HEK293 (cell line): Measurements from ENCODE around the gene YDJC.

ENCODE experiments used
- CTCF ChIP-seq: fragments of 450-650 bp; formaldehyde crosslinking; IDR thresholded peaks from 2 replicates; pipeline ENCODE4 v1.5.1; 2016; ENCODE audit warnings: missing biosample characterization, missing genetic modification characterization
- ZBTB26 ChIP-seq: fragments of 450-650 bp; formaldehyde crosslinking; optimal IDR thresholded peaks from 2 replicates; pipeline ENCODE3; 2016; ENCODE audit warnings: missing biosample characterization, mild to moderate bottlenecking, missing genetic modification characterization
- ZNF138 ChIP-seq: fragments of 450-650 bp; formaldehyde crosslinking; IDR thresholded peaks from 2 replicates; pipeline ENCODE4 v1.5.1; 2016; ENCODE audit warnings: missing biosample characterization, missing genetic modification characterization, borderline replicate concordance
- ZNF274 ChIP-seq, 2 experiments: fragments of 200-500 bp in 1 of 2; fragments of 450-650 bp in 1 of 2; sonication (Bioruptor generic) in 1 of 2; formaldehyde crosslinking in 1 of 2; IDR thresholded peaks; 2 replicates each; pipeline versions ENCODE4 v1.5.1 to v1.6.1; 2014 to 2016; ENCODE audit warnings: borderline replicate concordance in 1 of 2, inconsistent platforms in 1 of 2, low read length in 1 of 2, missing biosample characterization in 1 of 2, missing genetic modification characterization in 1 of 2
- ZNF600 ChIP-seq: fragments of 450-650 bp; formaldehyde crosslinking; IDR thresholded peaks from 2 replicates; pipeline ENCODE4 v1.5.1; 2016; ENCODE audit warnings: missing biosample characterization, missing genetic modification characterization

GRCh38 chr22:21594865-21595452 is 34.9 kb downstream of the YDJC start:
- no peak for TF ChIP-seq ZNF274 (IDR thresholded peaks at IDR 0.05; ENCODE audit: low read length)
- no peak for TF ChIP-seq ZNF274 (tag by site-specific recombination; IDR thresholded peaks at IDR 0.05; ENCODE audit: borderline replicate concordance)
- TF ChIP-seq ZBTB26 (tag by site-specific recombination): no peak
- TF ChIP-seq CTCF (tag by site-specific recombination): no peak
- no peak for TF ChIP-seq ZNF600
- no peak for TF ChIP-seq ZNF138 (tag by site-specific recombination)
